Muscle layer of colon (tissue), 2 donors: ENCODE data around the gene NAA30.
A peak's percentile ranks its signal among the peaks of the same experiment; 100 is the strongest.
"Not testable (repeated sequence)": the region's sequence is repeated elsewhere in the genome, so short reads cannot be mapped to it uniquely, and the experiment has no call there.

Source experiments
- H3K27ac ChIP-seq: one replicate; pipeline ENCODE4 v1.7.0; 2013; ENCODE audit warnings: low read depth, mild to moderate bottlenecking, low read length, moderate library complexity
- H3K27me3 ChIP-seq, 2 donors: one replicate each; pipeline ENCODE4 v1.7.0; 2013; ENCODE audit warnings: low read length in 2 of 2, mild to moderate bottlenecking in 2 of 2; ENCODE audit not compliant: insufficient read depth in 2 of 2, control insufficient read depth in 1 of 2
- H3K36me3 ChIP-seq: one replicate; pipeline ENCODE4 v1.7.0; 2013; ENCODE audit warnings: mild to moderate bottlenecking, low read length; ENCODE audit not compliant: insufficient read depth
- H3K4me1 ChIP-seq: one replicate; pipeline ENCODE4 v1.7.0; 2013; ENCODE audit warnings: mild to moderate bottlenecking, low read length; ENCODE audit not compliant: insufficient read depth
- H3K4me3 ChIP-seq, 2 donors: one replicate each; pipeline ENCODE4 v1.7.0; 2013; ENCODE audit warnings: low read length in 2 of 2, low read depth in 1 of 2, mild to moderate bottlenecking in 1 of 2, moderate library complexity in 1 of 2
- H3K9ac ChIP-seq: one replicate; pipeline ENCODE4 v1.7.0; 2013; ENCODE audit warnings: low read length
- H3K9me3 ChIP-seq: one replicate; pipeline ENCODE4 v1.7.0; 2013; ENCODE audit warnings: mild to moderate bottlenecking, low read length
- donor health status: abdominal sarcoma.
- donor health status: Adenocarcinoma of cecum.

NAA30 gene

DNA sequence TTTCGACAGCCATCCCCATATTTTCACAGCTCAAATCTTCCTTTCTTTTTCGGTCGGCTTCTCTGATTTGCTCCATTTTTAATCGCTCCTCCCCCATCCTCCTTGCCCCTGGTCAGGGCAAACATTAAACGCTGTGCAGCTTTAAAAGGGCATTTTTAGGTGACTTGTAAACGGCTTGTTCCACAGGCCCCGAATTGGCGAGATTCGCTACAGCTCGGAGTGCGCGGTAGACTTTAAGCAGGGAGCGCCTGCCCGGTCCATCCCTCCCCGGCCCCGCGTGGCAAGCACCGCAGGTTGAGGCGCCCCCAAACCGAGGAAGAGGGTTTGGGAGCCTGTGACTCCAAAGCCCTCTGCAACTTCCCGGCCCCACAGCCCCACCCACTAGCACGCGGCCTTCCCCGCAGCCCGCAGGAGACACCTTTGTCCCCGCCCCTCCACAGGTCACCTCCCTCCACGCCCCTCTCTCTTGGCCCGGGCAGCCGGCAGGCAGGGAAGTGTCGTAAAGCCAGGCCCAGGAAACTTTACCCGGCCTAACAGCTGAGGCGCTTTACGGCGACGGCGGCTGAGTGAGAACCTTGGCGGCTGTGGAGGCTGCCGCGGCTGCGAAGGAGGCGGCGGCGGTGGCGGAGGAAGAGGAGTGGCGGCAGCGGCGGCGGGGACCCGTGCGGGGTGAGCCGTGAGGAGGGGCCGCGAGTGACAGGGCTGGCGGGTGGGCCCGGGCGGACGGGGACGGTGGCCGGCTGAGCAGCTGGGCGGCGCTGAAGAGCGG, at the start of gene NAA30:
Gene NAA30, plus strand, starts transcription at position 550 of the 769 bp plus-strand sequence. CDS start 372 bp downstream, outside the sequence.
- H3K4me1 ChIP-seq = peaks cover 23% of the 10 kb centered on the region
- H3K9ac ChIP-seq = peak within 1 kb of the TSS; percentile 85
- no peaks in the 10 kb centered on the region for H3K36me3 ChIP-seq
- peak within 1 kb of the TSS; percentile 87 for H3K27ac ChIP-seq
- no peaks in the 10 kb centered on the region for H3K27me3 ChIP-seq
- peak within 1 kb of the TSS; percentile 78 to 89 for H3K4me3 ChIP-seq
- no peaks in the 10 kb centered on the region for H3K9me3 ChIP-seq

DNA sequence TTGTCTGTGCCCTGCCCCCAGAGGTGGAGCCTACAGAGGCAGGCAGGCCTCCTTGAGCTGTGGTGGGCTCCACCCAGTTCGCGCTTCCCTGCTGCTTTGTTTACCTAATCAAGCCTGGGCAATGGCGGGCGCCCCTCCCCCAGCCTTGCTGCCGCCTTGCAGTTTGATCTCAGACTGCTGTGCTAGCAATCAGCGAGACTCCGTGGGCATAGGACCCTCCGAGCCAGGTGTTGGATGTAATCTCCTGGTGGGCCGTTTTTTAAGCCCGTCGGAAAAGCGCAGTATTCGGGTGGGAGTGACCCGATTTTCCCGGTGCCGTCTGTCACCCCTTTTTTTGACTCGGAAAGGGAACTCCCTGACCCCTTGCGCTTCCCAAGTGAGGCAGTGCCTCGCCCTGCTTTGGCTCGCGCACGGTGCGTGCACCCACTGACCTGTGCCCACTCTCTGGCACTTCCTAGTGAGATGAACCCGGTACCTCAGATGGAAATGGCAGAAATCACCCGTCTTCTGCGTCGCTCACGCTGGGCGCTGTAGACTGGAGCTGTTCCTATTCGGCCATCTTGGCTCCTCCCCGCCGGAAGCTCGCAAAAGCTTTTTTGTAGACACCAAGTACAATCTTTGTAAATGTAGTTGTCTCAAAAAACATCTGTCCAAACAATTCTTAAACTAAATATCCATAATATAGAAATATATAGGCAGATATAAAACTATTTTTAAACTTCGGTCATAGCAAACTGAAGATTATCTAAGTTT, 46.7 kb upstream of the NAA30 start:
- not testable (repeated sequence) for H3K9ac ChIP-seq, H3K27me3 ChIP-seq, H3K4me3 ChIP-seq, H3K36me3 ChIP-seq, H3K27ac ChIP-seq, H3K9me3 ChIP-seq, H3K4me1 ChIP-seq

DNA sequence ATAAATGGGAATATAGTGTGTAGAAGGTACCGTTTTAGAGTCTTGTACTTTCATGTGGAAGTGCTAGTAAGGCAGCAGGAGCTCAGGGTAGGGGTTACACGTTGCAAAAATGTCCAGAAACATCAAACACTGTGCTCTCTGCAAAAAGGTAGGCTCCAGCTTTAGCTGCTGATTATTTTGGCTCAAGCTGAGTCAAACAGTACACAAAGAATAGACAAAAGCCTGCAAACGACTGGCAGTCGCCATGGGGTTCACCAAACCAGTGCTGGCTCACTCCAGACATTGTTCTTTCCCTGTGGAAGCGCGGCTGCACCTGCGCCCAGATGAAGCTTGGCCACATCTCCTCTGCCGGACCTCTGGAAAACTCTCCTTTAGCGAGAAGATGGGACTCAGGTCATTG, 45.3 kb upstream of the NAA30 start:
- Histone ChIP-seq H3K36me3 (no peaks in the 10 kb centered on the region), H3K27ac (no peak overlapping the region), H3K4me1 (no peaks in the 10 kb centered on the region), H3K9ac (no peak overlapping the region), H3K4me3 (no peak overlapping the region), H3K9me3 (no peaks in the 10 kb centered on the region), H3K27me3 (no peaks in the 10 kb centered on the region)

DNA sequence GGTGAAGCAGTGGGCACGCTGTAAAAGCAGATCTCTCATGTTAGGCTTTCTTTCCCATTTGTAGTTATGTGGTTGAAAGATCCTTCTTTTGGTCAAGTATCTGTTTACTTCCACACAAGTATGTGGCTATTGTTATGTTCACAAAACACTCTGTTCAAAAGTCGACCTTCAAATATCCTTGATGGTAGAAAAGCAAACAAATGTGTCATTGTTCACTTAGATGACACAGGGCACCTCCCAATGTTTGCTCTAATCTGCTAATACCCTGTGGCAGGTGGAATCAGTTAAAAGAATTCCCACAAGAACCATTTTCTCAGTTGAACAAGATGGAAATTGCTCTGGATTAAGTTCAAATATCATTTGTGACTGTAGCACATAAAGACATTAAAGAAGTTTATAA, 43.6 kb upstream of the NAA30 start:
- H3K27me3 ChIP-seq = no peaks in the 10 kb centered on the region
- no peak overlapping the region for H3K4me3 ChIP-seq
- no peak overlapping the region for H3K9ac ChIP-seq
- no peak overlapping the region for H3K27ac ChIP-seq
- H3K36me3 ChIP-seq = no peaks in the 10 kb centered on the region
- H3K4me1 ChIP-seq = no peaks in the 10 kb centered on the region
- H3K9me3 ChIP-seq = no peaks in the 10 kb centered on the region

DNA sequence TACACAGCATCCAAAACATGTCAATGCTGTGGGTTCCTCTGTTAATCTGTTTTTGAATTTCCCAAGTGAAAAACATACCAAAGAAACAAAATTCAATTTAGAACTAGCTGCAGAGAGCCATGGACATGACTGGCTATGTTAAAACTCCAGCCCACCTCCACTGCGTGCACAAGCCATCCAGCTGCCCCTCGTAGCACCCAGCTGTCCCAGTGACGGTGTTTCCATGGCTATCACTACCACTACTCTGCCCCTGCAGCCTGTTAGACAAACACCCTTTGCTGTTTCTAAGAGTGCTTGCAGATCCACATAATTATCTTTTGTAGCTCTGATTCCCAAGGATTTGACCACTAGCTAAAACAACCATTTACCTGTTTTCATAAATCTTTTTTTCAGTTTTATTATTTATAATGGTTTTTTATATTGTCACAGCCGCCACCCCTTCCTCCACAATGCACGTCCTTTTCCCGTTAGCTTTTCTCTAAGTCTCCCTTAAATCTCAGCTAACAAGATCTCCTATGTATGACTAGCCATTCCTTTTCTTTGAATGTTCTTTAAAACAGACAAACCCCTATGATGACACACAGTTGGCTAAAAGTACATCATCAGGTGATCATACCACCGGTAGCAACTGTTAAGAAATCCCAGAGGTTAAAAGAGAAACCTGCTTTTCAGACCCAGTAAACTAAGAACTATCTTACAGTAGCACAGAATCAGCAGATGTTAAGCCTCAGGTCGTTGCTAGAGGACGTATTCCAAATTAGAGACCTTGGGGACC, 37.8 kb upstream of the NAA30 start:
- H3K9ac ChIP-seq = no peak overlapping the region
- H3K36me3 ChIP-seq = no peaks in the 10 kb centered on the region
- H3K27ac ChIP-seq = no peak overlapping the region
- H3K4me1 ChIP-seq = no peaks in the 10 kb centered on the region
- H3K4me3 ChIP-seq = no peak overlapping the region
- H3K27me3 ChIP-seq = no peaks in the 10 kb centered on the region
- no peaks in the 10 kb centered on the region for H3K9me3 ChIP-seq

DNA sequence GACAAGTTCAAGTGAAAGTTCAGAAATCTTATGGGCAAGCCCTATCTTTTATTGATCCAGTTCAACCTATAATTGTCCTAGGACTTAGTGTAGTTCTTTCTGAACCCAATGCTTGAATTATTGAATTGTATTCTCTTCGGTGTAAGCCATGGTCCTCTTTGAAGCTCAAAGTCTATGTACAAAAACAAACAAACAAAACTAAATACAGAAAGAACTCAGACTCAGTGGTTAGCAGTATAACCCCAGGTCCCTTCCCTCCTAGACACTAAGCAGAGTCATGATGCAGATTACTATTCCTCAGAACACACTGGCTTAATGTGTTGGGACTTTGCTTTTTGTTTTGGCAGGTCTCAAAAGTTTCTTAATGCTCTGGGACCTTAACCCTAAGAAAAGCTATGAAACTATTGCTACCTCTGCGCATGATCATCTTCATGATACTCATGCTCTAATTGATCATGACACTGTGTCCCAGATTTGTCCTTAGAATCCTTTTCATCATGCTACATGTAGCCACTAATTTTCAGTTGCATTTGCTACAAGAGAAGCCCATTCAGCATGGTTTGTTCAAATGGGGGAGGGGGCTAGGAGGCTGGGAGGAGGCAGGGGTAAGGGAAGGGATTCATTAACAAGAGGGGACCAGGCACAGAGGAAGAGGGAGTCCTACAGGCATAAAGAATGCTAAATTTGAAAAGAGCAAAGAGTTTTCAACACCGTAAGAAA, 35.1 kb upstream of the NAA30 start:
- H3K36me3 ChIP-seq = no peaks in the 10 kb centered on the region
- H3K27ac ChIP-seq = no peak overlapping the region
- no peaks in the 10 kb centered on the region for H3K27me3 ChIP-seq
- H3K9ac ChIP-seq = no peak overlapping the region
- no peak overlapping the region for H3K4me3 ChIP-seq
- no peaks in the 10 kb centered on the region for H3K4me1 ChIP-seq
- H3K9me3 ChIP-seq = no peaks in the 10 kb centered on the region

DNA sequence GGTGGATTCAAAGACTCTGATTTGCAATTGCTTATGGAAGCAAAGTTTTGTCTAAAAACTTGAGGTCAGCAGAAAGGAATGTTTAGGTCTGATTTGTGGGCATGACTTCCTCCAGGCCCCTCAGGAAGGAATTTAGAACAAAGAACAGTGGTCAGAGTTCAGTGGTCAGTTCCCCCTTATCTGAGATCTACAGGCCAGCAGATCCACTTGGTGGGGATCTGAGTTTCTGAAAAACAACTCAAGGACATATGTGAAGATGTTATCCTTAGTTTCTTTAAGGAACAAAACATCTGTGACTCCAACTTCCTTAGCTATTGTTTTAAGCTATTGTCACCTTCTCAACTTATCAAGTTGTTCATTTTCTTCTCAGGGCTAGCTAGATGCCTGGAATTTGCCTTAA, 28.0 kb upstream of the NAA30 start:
- no peaks in the 10 kb centered on the region for H3K9me3 ChIP-seq
- H3K9ac ChIP-seq = no peak overlapping the region
- H3K4me3 ChIP-seq = no peak overlapping the region
- H3K27ac ChIP-seq = no peak overlapping the region
- H3K4me1 ChIP-seq = no peaks in the 10 kb centered on the region
- H3K36me3 ChIP-seq = no peaks in the 10 kb centered on the region
- no peaks in the 10 kb centered on the region for H3K27me3 ChIP-seq

DNA sequence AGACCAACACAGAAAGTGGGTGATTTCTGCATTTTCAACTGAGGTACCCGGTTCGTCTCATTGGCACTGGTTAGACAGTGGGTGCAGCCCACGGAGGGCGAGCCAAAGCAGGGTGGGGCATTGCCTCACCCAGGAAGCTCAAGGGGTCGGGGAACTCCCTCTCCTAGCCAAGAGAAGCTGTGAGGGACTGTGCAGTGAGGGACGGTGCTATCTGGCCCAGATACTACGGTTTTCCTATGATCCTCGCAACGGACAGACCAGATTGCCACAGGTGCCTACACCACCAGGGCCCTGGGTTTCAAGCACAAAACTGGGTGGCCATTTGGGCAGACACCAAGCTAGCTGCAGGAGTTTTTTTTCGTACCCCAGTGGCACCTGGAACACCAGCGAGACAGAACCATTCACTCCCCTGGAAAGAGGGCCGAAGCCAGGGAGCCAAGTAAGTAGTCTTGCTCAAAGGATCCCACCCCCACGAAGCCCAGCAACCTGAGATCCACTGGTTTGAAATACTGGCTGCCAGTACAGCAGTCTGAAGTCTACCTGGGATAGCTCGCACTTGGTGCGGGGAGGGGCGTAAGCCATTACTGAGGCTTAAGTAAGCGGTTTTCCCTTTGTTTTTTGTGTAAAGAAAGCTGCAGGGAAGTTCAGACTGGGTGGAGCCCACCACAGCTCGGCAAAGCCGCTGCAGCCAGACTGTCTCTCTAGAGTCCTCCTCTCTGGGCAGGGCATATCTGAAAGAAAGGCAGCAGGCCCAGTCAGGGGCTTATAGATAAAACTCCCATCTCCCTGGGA, 25.5 kb upstream of the NAA30 start:
- H3K4me3 ChIP-seq = no peak overlapping the region
- H3K9ac ChIP-seq = no peak overlapping the region
- no peak overlapping the region for H3K27ac ChIP-seq
- no peaks in the 10 kb centered on the region for H3K27me3 ChIP-seq
- H3K4me1 ChIP-seq = no peaks in the 10 kb centered on the region
- no peaks in the 10 kb centered on the region for H3K36me3 ChIP-seq
- no peaks in the 10 kb centered on the region for H3K9me3 ChIP-seq

DNA sequence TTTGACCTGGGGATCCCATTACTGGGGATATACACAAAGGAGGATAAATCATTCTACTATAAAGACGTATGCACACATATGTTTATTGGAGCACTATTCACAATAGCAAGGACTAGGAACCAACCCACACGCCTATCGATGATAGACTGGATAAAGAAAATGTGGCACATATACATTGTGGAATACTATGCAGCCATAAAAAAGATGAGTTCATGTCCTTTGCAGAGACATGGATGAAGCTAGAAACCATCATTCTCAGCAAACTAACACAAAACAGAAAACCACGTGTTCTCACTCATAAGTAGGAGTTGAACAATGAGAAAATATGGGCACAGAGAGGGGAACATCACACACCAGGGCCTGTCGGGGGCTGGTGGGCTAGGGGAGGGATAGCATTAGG, 20.2 kb upstream of the NAA30 start:
- H3K9me3 ChIP-seq, H3K4me1 ChIP-seq, H3K4me3 ChIP-seq, H3K27ac ChIP-seq, H3K36me3 ChIP-seq, H3K9ac ChIP-seq, H3K27me3 ChIP-seq: not testable (repeated sequence)

DNA sequence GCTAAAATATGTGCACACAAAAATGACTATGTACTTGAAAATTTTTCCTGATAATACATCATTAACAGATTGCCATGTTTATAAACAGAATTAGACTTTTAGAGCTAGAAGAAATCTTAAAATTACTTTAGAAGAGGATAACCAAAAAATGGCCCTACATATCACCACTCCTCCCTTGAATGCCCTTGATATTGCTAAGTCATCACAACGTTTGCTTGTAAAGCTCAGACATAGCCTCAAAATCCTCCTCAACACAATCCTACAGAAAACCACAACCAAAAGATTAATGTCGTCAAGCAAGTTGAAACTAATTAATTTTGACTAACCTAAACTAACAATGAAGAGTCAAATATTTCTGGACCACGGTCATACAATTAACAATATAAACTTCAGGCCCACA, 19.4 kb upstream of the NAA30 start:
- Histone ChIP-seq H3K4me3 (no peak overlapping the region), H3K27ac (no peak overlapping the region), H3K4me1 (no peaks in the 10 kb centered on the region), H3K9ac (no peak overlapping the region), H3K36me3 (no peaks in the 10 kb centered on the region), H3K9me3 (no peaks in the 10 kb centered on the region), H3K27me3 (no peaks in the 10 kb centered on the region)
